ENCODE results near the gene KATNIP.

The KATNIP gene

DNA sequence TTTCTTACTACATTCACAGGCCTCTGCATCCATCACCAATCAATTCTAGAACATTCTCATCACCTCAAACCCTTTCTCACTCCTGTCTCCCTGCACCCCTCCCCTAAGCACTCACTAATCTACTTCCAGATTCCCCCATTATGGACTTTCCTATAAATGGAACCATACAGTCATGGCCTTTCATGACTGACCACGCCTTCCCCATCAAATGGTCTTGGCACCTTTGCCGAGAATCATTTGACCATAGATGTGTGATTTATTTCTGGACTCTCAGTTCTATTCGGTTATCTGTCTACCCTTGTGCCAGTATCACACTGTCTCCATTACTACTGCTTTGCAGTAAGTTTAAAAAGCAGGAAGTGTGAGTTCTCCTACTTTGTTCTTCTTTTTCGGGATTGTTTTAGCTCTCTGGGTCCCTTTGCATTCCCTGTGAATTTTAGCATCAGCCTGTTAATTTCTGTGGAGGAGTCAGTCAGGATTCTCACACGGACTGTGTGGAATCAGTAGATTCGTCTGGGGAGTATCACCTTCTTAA lies 27.7 kb upstream of the KATNIP start:
- H3K36me3 ChIP-seq (ENCODE audit: insufficient read depth, low read length): peaks cover 45% of the 10 kb centered on the region
- H3K9ac ChIP-seq (ENCODE audit: low read depth, low read length): no peak overlapping the region
- H3K4me1 ChIP-seq (ENCODE audit: insufficient read depth, low read length): no peaks in the 10 kb centered on the region
- no peaks in the 10 kb centered on the region for H3K9me3 ChIP-seq (ENCODE audit: control insufficient read depth, insufficient read depth, low read length)

DNA sequence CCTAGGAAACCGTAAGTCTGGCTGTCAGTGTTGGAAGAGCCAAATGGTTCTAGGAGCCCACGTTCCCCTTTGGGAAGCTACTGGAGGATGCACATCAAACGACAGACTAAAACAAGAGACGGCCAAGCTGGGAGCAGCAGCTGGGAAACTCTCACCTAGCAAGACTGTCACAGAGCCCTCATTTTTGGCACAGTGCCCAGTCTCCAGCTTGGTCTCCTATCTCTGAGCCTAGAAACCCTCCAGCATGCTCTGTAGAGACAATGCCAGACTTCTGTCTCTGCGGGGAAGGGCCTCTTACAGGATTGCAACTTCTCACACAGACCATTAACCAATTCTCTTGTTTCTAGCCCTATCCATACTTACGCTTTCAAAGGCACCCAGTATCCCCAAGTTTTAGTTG lies 23.8 kb upstream of the KATNIP start:
- Histone ChIP-seq H3K9me3 (ENCODE audit: control insufficient read depth, insufficient read depth, low read length) (no peaks in the 10 kb centered on the region), H3K9ac (ENCODE audit: low read depth, low read length) (no peak overlapping the region), H3K4me1 (ENCODE audit: insufficient read depth, low read length) (no peaks in the 10 kb centered on the region), H3K36me3 (ENCODE audit: insufficient read depth, low read length) (peaks cover 63% of the 10 kb centered on the region)

DNA sequence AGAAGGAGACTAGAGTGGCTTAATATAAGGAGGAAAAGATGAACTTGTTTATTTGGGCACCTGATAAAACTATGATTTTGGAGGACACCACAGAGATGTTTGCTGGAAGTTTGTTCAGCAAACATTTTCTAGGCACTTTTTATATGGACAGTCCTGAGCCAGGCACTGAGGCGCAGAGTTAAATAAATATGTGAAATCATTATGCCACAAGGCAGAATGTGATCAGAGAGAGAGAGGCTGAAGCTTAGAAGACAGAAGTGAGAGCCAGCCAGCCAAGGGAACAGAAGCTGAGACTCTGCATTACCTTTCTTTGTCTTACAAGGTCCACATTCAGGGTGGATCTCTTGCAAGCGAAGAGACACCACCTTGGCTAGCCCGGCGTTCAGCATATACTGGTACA lies 21.6 kb upstream of the KATNIP start:
- Histone ChIP-seq H3K9me3 (ENCODE audit: control insufficient read depth, insufficient read depth, low read length) (no peaks in the 10 kb centered on the region), H3K4me1 (ENCODE audit: insufficient read depth, low read length) (no peaks in the 10 kb centered on the region), H3K36me3 (ENCODE audit: insufficient read depth, low read length) (peaks cover 68% of the 10 kb centered on the region), H3K9ac (ENCODE audit: low read depth, low read length) (no peak overlapping the region)

DNA sequence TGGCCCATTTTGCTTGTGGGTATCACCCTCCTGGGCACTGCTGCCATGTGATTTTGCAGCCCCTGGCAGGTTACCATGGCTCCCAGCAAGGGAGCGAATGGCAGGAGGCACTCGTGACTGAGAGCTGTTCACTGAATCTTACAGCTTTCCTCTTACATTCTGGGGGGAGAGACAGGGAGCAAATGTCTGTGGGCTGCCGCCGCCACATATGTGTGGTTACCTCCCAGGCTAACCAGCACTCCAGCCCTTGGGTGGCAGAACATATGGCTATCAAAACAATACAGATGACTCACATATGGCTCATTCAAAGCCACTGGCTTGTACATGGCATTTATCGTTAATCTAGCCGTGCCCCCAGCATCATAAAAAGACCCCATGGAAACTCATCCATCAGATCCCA lies 20.0 kb upstream of the KATNIP start:
- Histone ChIP-seq H3K4me1 (ENCODE audit: insufficient read depth, low read length) (no peaks in the 10 kb centered on the region), H3K36me3 (ENCODE audit: insufficient read depth, low read length) (peaks cover 68% of the 10 kb centered on the region), H3K9ac (ENCODE audit: low read depth, low read length) (no peak overlapping the region), H3K9me3 (ENCODE audit: control insufficient read depth, insufficient read depth, low read length) (no peaks in the 10 kb centered on the region)

DNA sequence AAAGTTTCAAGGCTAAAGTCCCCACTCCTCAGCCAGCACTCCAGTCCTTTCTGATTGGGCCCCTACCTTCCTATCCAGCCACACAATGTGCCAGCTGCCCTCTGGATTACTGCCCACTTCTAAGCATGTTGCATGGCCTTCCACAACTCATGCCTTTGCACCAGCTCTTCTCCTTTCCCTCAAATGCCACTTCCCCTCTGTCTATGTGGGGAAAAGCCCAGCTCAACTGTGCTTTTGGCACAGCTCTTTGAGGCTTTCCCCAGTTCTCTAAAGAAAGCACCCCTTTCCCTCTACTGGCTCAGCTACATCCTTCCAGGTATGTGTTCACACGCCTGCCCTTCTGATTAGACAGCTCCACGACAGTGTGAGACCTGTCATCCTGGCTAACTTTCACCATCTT lies 18.8 kb upstream of the KATNIP start:
- H3K4me1 ChIP-seq (ENCODE audit: insufficient read depth, low read length): no peaks in the 10 kb centered on the region
- peaks cover 58% of the 10 kb centered on the region for H3K36me3 ChIP-seq (ENCODE audit: insufficient read depth, low read length)
- H3K9ac ChIP-seq (ENCODE audit: low read depth, low read length): no peak overlapping the region
- H3K9me3 ChIP-seq (ENCODE audit: control insufficient read depth, insufficient read depth, low read length): no peaks in the 10 kb centered on the region

DNA sequence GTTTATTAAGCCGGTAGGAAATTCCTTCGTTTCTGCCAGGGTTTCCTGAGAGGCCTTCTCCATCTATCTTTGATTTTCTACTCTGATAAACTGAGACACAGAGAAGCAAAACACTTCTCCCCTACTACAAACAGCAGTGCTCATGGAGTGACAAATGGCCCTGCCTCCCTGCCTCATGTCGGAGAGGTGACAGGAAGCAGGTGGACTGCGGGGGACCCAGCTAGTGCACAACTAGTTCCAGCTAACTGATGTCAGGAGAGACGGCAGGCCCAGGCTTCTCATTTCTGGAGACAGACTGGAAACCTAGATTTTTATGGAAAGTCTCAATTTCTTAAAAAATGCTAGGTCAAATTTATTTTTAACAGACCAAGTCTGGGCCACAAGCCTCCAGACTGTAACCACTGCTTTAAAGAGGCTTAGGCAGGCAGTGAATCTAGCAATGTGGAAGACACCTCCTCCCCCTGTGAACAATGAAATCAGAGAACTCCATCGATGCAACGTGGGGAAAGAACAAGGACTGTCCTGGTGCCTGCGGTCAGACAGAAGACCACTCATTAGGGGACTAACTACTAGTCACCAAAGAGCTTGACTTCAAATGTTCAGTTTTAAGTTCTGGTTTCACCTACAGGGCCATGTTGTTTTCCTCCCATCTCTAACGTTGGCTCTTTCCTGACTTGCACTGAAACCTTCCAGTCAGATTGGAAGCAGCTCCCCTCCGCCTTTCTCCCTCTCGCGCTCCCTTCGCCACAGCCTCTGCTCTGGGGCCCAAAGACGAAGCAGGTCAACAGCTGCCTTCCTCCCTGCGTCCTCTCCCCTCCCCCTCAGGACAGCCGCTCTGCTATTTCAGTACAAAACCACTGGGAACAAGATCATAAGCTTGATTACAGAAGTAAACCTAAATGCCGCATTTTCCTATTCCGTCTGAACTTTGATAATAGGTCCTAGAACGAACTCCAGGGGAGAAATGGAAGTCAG lies 17.8 kb upstream of the KATNIP start:
- Histone ChIP-seq H3K36me3 (ENCODE audit: insufficient read depth, low read length) (peaks cover 57% of the 10 kb centered on the region), H3K4me1 (ENCODE audit: insufficient read depth, low read length) (no peaks in the 10 kb centered on the region), H3K9me3 (ENCODE audit: control insufficient read depth, insufficient read depth, low read length) (no peaks in the 10 kb centered on the region), H3K9ac (ENCODE audit: low read depth, low read length) (no peak overlapping the region)

DNA sequence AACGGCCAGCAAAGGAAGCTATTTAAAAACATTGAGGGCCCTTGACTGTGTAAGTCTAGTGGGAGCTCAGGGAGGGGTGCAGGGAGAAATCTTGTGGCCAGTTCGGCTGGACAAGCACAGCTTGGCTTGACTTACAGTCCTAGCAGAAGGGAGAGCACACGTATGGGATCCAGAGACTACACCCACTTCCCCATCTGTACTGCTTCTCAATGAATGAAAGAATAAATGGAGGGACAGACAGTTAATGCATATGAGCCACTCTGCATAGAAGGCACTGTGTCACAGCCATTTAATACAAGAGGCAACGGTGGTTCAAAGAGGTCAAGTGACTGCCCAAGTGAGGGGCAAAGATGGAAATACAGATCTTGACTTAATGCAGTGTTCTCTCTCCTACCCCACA lies 15.7 kb upstream of the KATNIP start:
- no peaks in the 10 kb centered on the region for H3K9me3 ChIP-seq (ENCODE audit: control insufficient read depth, insufficient read depth, low read length)
- H3K9ac ChIP-seq (ENCODE audit: low read depth, low read length): no peak overlapping the region
- H3K4me1 ChIP-seq (ENCODE audit: insufficient read depth, low read length): no peaks in the 10 kb centered on the region
- H3K36me3 ChIP-seq (ENCODE audit: insufficient read depth, low read length): peaks cover 49% of the 10 kb centered on the region

DNA sequence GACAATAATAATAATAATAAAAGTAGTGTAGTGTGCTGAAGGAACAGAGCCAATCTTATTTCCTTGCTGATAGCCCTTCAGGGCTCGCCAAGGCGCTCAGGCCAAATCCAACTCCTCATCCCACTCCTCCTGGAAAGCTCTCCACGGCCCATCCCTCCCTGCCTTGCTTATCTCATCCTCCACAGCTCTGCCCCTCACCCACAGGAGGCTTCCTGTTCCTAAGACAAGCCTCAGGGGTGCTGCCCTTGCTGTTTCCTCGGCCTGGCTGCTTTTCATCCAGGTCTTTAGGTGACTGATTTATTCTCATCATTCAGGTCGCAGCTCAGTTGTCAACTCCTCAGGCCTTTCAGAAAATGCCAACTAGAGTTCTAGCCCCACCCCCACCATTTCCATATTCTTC lies 11.4 kb upstream of the KATNIP start:
- Histone ChIP-seq H3K36me3 (ENCODE audit: insufficient read depth, low read length) (peaks cover 62% of the 10 kb centered on the region), H3K4me1 (ENCODE audit: insufficient read depth, low read length) (no peaks in the 10 kb centered on the region), H3K9ac (ENCODE audit: low read depth, low read length) (no peak overlapping the region), H3K9me3 (ENCODE audit: control insufficient read depth, insufficient read depth, low read length) (no peaks in the 10 kb centered on the region)

DNA sequence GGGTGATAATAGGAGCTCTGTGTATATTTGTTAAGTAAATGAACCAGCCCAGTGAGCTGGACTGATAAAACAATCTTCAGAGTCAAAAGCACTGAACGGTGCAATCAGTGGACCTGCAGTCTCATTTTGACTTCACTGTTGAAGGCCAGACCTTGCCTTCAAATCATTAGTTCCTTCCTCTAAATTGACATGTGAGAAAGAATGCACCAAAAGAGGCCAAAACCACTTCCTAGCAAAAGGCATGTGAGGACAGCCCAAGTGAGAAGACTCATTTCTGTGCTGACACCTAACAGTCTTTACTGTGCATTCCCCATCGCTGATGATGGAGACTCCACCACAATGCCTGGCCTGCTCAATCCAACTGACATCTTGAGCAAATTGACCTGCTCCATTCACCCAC lies 10.8 kb upstream of the KATNIP start:
- Histone ChIP-seq H3K4me1 (ENCODE audit: insufficient read depth, low read length) (no peaks in the 10 kb centered on the region), H3K9ac (ENCODE audit: low read depth, low read length) (no peak overlapping the region), H3K9me3 (ENCODE audit: control insufficient read depth, insufficient read depth, low read length) (no peaks in the 10 kb centered on the region), H3K36me3 (ENCODE audit: insufficient read depth, low read length) (peaks cover 63% of the 10 kb centered on the region)

DNA sequence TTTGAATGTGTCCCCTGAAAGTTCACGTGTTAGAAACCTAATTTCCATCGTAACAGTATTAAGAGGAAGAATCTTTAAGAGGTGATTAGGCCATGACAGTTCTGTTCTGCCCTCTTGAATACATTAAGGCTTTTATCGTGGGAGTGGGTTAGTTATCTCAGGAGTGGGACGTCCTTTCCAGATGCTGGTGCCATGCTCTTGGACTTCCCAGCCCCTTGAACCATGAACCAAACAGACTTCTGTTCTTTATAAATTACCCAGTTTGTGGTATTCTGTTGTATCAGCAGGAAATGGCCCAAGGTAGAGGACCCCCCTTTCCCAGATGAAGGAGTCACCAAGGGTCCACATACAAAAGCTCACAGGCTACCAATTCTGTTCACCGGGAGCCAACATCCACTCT lies 10.3 kb upstream of the KATNIP start:
- no peaks in the 10 kb centered on the region for H3K9me3 ChIP-seq (ENCODE audit: control insufficient read depth, insufficient read depth, low read length)
- H3K9ac ChIP-seq (ENCODE audit: low read depth, low read length): no peak overlapping the region
- no peaks in the 10 kb centered on the region for H3K4me1 ChIP-seq (ENCODE audit: insufficient read depth, low read length)
- H3K36me3 ChIP-seq (ENCODE audit: insufficient read depth, low read length): peaks cover 63% of the 10 kb centered on the region

DNA sequence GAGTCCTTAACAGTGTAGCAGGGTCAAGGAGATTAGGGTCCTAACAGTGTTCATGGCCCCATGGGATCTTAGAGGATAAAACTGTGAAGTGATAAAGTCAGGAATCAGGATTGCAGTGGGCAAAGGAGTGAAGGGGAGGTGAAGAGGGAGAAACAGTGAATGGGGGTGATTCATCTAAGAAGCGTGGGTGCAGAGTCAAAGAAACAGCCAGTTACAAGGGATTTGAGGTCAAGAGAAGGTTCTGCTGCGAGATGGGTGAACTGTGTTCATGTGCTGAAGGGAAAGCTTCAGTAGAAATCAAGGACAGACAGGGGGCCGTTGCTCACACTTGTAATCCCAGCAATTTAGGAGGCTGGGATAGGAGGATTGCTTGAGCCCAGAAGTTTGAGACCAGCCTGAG lies 6.1 kb upstream of the KATNIP start:
- no peaks in the 10 kb centered on the region for H3K4me1 ChIP-seq (ENCODE audit: insufficient read depth, low read length)
- no peaks in the 10 kb centered on the region for H3K9me3 ChIP-seq (ENCODE audit: control insufficient read depth, insufficient read depth, low read length)
- H3K9ac ChIP-seq (ENCODE audit: low read depth, low read length): no peak overlapping the region
- peaks cover 58% of the 10 kb centered on the region for H3K36me3 ChIP-seq (ENCODE audit: insufficient read depth, low read length)

DNA sequence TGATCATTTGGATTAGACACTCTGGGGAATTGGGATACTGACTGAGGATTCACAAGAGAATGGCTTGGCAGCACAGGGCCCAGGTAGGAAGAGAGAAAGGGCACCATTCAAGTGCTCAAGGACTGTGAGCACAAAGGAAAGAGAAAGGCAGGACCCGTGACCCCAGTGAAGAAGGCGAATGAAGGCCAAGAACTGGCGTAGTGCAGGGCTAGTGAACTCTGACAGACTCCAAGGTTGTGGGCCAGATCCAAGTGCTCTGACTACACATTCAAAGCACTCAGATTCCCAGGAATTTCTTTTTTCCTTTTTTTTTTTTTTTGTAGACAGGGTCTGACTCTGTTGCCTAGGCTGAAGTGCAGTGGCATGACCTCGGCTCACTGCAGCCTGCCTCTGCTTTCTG lies 5.3 kb upstream of the KATNIP start:
- no peaks in the 10 kb centered on the region for H3K9me3 ChIP-seq (ENCODE audit: control insufficient read depth, insufficient read depth, low read length)
- H3K9ac ChIP-seq (ENCODE audit: low read depth, low read length): no peak overlapping the region
- H3K36me3 ChIP-seq (ENCODE audit: insufficient read depth, low read length): peaks cover 50% of the 10 kb centered on the region
- H3K4me1 ChIP-seq (ENCODE audit: insufficient read depth, low read length): no peaks in the 10 kb centered on the region

DNA sequence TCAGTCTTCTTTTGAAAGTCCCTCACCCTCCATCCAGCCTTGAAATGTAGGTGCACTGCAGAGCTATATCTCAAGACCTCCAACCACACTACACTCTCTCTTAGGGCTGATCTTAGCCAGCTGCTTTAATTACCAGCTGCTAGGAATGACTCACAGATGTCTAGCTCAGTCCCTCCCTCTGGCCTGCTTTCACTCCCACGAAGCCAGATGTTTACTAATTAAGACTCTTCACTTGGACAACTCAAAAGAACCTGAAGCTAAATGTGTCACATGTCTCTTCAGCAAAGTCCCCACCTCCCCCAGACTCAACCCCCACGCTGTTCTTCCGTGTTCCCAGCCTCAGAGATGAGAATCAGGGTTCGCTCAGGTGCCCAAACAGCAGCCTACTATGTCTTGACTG lies 2.8 kb upstream of the KATNIP start:
- Histone ChIP-seq H3K36me3 (ENCODE audit: insufficient read depth, low read length) (peaks cover 29% of the 10 kb centered on the region), H3K9ac (ENCODE audit: low read depth, low read length) (no peak overlapping the region), H3K9me3 (ENCODE audit: control insufficient read depth, insufficient read depth, low read length) (no peaks in the 10 kb centered on the region), H3K4me1 (ENCODE audit: insufficient read depth, low read length) (no peaks in the 10 kb centered on the region)

DNA sequence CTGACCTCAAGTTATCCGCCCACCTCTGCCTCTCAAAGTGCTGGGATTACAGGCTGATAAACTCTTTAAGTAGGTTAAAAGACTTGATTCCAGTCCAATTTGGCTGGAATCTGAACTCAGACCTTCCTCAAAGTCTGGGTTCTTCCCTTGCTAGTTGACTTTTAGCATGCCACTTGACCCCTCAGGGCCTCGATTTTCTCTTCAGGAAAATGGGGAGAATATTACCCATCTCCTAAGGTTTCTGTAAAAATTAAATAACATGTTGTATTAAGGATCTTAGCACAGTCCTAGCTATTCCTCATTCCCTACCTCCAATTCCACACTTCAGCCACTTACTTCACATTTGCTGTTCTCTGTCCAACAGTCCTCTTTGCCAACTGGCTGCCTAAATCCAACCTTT lies 2.1 kb upstream of the KATNIP start:
- H3K9ac ChIP-seq (ENCODE audit: low read depth, low read length): no peak overlapping the region

DNA sequence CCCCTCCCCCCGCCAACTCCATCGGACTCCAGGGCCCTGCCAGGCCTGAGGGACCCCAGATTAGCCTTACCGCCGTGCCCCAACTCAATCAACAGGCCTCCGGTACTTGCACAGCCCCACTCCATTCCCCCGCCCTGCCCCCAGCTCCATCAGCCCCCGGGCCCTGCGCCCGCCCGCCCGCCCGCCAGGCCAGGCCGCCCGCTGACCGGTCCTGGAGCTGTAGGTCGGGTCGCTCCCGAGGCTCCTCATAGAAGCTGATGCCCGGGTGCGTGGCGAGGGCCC lies 539 bp upstream of the KATNIP start:
- Histone ChIP-seq H3K4me1 (ENCODE audit: insufficient read depth, low read length) (no peaks in the 10 kb centered on the region), H3K9me3 (ENCODE audit: control insufficient read depth, insufficient read depth, low read length) (no peaks in the 10 kb centered on the region), H3K36me3 (ENCODE audit: insufficient read depth, low read length) (peaks cover 12% of the 10 kb centered on the region), H3K9ac (ENCODE audit: low read depth, low read length) (peak overlapping the region; percentile 80)

More for the DNA sequence above, 2.1 kb upstream of the KATNIP start:
- no peaks in the 10 kb centered on the region for H3K4me1 ChIP-seq (ENCODE audit: insufficient read depth, low read length)
- peaks cover 23% of the 10 kb centered on the region for H3K36me3 ChIP-seq (ENCODE audit: insufficient read depth, low read length)
- no peaks in the 10 kb centered on the region for H3K9me3 ChIP-seq (ENCODE audit: control insufficient read depth, insufficient read depth, low read length)
